AG10803 (cell line): Measurements from ENCODE around the gene CD47.

Experiments used
- DNase-seq: peaks from one replicate; pipeline ENCODE4 v3.0.0; 2010; ENCODE audit warnings: low read depth
- H3K4me3 ChIP-seq: 2 replicates; pipeline ENCODE4 v1.5.1; 2011; ENCODE audit warnings: mild to moderate bottlenecking, low read length, control low read depth
- CTCF ChIP-seq: conservative IDR thresholded peaks from 2 replicates; pipeline ENCODE4 v1.5.1; 2011; ENCODE audit warnings: mild to moderate bottlenecking, low read length, control low read depth, inconsistent platforms

CD47 gene

GRCh38 chr3:108125153-108125543 lies 34.3 kb upstream of the CD47 start:
- DNase-seq, result no peak
- TF ChIP-seq CTCF, result no peak
- H3K4me3 ChIP-seq, result no peak overlapping the region

- no peak for TF ChIP-seq CTCF
- no peak for DNase-seq
Observed at GRCh38 chr3:108124337-108125152, 33.7 kb upstream of the CD47 start.

GRCh38 chr3:108123326-108123725 lies 32.5 kb upstream of the CD47 start:
- no peak for DNase-seq
- no peak overlapping the region for H3K4me3 ChIP-seq
- no peak for TF ChIP-seq CTCF

More at GRCh38 chr3:108124337-108125152, 33.7 kb upstream of the CD47 start:
- no peak overlapping the region for H3K4me3 ChIP-seq

- no peak for DNase-seq
- no peak for TF ChIP-seq CTCF
- no peak overlapping the region for H3K4me3 ChIP-seq
Observed at GRCh38 chr3:108122276-108122675, 31.4 kb upstream of the CD47 start.

- H3K4me3 ChIP-seq, result no peak overlapping the region
- TF ChIP-seq CTCF, result no peak
- DNase-seq, result no peak
Observed at GRCh38 chr3:108119398-108120104, 28.7 kb upstream of the CD47 start.

- TF ChIP-seq CTCF, result no peak
Observed at GRCh38 chr3:108118038-108118768, 27.4 kb upstream of the CD47 start.

More at GRCh38 chr3:108118038-108118768, 27.4 kb upstream of the CD47 start:
- no peak for DNase-seq
- no peak overlapping the region for H3K4me3 ChIP-seq
